GM20000 (cell line): ENCODE measurements around the gene PINLYP.
A peak's percentile ranks its signal among the peaks of the same experiment; 100 is the strongest.

Experiments used
- DNase-seq: peaks from one replicate; pipeline ENCODE4 v3.0.0; 2012; ENCODE audit warnings: low spot score
- CTCF ChIP-seq: IDR thresholded peaks from 2 replicates; pipeline ENCODE4 v1.5.1; 2012; ENCODE audit warnings: mild to moderate bottlenecking, control low read depth; ENCODE audit errors: extremely low read depth, missing control alignments

PINLYP gene

DNA sequence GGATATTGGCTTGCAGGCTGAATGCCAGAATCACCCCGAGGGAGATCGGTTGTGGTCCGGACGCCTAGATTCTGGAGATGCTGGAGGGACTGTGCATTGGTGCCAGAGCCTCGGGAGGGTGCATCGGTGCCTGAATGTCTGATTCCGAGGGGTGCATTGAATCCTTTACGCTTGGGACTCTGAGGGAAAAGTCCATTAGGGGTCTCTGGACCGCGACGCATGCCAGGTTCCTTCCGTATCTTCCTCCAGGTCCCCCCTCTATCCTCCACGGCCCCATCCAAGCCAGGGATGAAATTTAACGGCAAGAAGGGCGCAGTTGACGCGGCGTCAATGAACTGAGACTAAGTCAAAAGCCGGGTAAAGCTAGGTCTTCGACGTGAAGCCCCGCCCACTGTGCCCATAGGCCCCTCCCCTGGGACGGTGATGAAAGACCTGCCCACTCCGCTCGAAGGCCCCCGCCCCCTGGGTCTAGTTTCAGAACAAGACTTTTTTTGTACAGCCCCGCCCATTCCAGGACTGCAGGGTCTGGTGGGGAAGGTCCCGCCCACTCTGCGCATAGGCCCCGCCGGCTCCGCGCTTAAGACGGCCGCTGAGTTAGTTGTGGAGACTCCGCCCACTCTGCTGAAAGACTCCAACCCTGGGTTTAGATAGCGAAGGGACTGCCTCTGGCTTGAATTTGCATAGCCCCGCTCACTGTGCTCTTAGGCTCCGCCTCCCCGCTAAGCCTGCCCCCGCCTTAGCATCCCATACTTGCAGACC lies 41.9 kb upstream of the PINLYP start:
- TF ChIP-seq CTCF, result no peak
- DNase-seq, result peak; percentile 98

DNA sequence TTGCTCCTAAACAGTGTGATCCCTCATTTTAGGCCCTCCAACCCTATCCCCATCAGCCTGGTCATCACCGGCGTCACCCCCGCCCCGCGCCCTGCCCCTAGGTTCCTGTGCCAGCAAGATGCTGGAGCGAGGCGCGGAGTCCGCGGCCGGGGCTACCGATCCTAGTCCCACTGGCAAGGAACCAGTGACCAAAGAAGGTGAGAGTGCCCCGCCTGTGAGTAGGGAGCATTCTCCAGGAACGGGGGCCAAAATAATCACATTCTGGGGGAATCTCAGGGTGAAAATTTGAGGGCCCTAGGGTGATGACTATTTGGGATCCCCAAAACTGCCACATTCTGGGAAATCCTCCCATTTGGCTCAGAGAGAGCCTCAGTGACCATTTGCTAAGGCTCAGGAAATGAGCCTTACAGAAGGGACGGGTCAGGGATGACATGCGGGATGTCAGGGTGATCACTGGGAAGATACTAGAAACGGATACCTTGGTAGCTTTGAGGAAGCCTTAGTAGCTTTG lies 41.2 kb upstream of the PINLYP start:
- TF ChIP-seq CTCF, result no peak
- DNase-seq, result no peak

GRCh38 chr19:43534816-43535761 lies 40.5 kb upstream of the PINLYP start:
- no peak for DNase-seq
- TF ChIP-seq CTCF, result no peak

DNA sequence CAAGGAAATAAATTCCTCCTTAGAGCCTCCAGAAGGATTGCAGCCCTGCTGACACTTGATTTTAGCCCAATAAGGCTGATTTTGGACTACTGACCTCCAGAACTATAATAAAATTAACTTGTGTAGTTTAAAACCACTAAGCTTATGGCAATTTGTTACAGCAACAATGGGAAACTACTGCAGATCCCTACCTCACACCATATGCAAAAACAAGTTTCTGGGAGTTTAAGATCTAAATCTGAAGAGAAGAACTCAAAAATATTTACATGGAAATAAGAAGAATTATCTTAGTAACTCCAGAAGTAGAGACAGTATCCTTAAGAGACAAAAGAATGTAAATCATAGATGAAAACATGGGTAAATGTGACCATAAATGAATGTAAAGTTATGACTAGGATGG lies 36.7 kb upstream of the PINLYP start:
- no peak for TF ChIP-seq CTCF
- no peak for DNase-seq

DNA sequence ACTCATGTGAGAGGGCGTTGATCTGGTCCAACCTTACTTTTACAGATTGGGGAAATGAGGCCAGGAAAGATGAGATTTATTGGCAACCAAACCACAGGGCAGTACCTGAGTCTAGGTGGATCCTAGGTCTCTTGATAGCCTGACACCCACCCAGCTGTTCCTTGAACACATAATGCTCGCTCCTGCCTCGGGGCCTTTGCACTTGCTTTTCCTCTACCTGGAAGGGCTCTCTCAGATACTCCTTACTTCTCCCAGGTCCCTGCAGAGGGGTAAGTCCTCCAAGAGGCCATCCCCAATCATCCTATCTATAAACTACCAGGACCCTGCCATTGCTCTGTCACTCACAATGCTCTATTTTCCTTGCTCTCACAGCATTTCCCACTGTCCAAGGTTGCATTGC lies 35.2 kb upstream of the PINLYP start:
- TF ChIP-seq CTCF, result no peak
- DNase-seq, result no peak

- no peak for DNase-seq
- no peak for TF ChIP-seq CTCF
Measured at GRCh38 chr19:43541920-43542650, 33.5 kb upstream of the PINLYP start.

DNA sequence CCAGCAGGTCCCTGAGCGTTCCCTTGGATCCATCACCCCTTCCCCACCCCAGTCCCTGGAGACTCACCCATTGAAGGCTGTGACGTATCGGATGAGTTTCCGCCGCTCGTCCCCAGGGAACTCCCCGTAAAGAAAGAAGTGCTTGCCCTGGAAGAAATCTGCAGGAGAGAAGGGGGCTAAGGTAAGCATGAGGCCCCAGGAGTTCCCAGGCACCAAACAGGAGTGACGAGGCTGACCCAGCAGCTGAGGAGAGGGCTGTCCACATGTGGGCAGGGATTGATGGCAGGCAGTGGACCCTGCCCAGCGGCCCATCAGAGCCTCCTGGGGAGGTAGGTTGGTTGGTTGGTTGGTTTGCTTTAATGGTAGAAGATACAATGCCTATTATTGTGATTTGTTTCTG lies 31.5 kb upstream of the PINLYP start:
- DNase-seq, result no peak
- no peak for TF ChIP-seq CTCF
